ENCODE data around the gene PDSS2. TPM values are rescaled to one million over a fixed set of nuclear protein-coding genes. Genes with fewer than 3 reads are reported as not detected.
"Not testable (repeated sequence)": the region's sequence is repeated elsewhere in the genome, so short reads cannot be mapped to it uniquely, and the experiment has no call there.

The PDSS2 gene
- total RNA-seq, 1 donor from 2014 or later = 7.9 TPM

DNA sequence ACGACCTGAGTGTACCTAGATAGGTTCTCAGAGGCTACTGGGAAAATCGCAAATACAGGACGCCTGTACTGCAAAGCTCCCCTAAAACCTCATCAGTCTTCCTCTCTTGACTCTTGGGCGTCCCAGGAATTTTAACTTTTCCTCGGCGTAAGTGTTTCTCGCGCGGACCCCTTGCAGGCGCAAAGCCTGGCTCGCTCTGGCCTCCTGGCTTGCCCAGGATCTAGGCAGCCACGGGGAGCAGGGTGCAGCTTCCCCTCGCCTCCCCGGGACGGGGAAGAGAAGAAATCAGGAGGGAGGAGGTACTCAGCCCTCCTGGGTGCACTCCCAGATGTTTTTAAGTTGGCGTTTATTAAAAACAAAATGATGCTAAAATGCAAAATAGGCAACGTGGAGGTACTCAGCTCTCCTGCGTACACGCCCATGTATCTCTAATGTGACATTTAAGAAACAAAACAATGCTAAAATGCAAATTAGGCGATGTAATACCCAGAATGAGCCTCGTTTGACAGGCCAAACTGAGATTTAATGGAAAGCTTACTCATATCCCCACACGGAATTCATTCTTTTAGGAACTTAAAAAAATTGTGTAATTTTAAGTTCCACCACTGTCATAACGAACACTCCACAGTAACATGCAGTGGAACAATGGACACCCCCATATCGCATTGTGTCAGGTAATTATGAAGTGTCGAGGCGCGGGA is 29.0 kb upstream of the PDSS2 start:
- TF ChIP-seq, protein P1, sequence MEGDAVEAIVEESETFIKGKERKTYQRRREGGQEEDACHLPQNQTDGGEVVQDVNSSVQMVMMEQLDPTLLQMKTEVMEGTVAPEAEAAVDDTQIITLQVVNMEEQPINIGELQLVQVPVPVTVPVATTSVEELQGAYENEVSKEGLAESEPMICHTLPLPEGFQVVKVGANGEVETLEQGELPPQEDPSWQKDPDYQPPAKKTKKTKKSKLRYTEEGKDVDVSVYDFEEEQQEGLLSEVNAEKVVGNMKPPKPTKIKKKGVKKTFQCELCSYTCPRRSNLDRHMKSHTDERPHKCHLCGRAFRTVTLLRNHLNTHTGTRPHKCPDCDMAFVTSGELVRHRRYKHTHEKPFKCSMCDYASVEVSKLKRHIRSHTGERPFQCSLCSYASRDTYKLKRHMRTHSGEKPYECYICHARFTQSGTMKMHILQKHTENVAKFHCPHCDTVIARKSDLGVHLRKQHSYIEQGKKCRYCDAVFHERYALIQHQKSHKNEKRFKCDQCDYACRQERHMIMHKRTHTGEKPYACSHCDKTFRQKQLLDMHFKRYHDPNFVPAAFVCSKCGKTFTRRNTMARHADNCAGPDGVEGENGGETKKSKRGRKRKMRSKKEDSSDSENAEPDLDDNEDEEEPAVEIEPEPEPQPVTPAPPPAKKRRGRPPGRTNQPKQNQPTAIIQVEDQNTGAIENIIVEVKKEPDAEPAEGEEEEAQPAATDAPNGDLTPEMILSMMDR (IDR thresholded peaks at IDR 0.05; ENCODE audit: unreplicated experiment) = no peak
- Mint-ChIP-seq H3K36me3 (ENCODE audit: low read depth, unreplicated experiment) (peaks cover 4% of the 10 kb centered on the region), H3K27ac (ENCODE audit: unreplicated experiment) (peak overlapping the region; percentile 14), H3K27me3 (ENCODE audit: unreplicated experiment) (peaks cover 18% of the 10 kb centered on the region), H3K4me3 (ENCODE audit: unreplicated experiment) (peak overlapping the region; percentile 92), H3K9me3 (ENCODE audit: unreplicated experiment) (no peaks in the 10 kb centered on the region), H3K4me1 (ENCODE audit: unreplicated experiment) (peaks cover 20% of the 10 kb centered on the region)
- DNase-seq (ENCODE audit: low spot score) = no peak

GRCh38 chr6:107485157-107485556 is 25.8 kb upstream of the PDSS2 start:
- peaks cover 11% of the 10 kb centered on the region for H3K4me1 Mint-ChIP-seq (ENCODE audit: unreplicated experiment)
- no peak overlapping the region for H3K27ac Mint-ChIP-seq (ENCODE audit: unreplicated experiment)
- peaks cover 4% of the 10 kb centered on the region for H3K36me3 Mint-ChIP-seq (ENCODE audit: low read depth, unreplicated experiment)
- no peak overlapping the region for H3K4me3 Mint-ChIP-seq (ENCODE audit: unreplicated experiment)
- TF ChIP-seq, protein P1 (IDR thresholded peaks at IDR 0.05; ENCODE audit: unreplicated experiment) = no peak
- DNase-seq (ENCODE audit: low spot score) = no peak
- H3K27me3 Mint-ChIP-seq (ENCODE audit: unreplicated experiment) = peaks cover 17% of the 10 kb centered on the region
- no peaks in the 10 kb centered on the region for H3K9me3 Mint-ChIP-seq (ENCODE audit: unreplicated experiment)

DNA sequence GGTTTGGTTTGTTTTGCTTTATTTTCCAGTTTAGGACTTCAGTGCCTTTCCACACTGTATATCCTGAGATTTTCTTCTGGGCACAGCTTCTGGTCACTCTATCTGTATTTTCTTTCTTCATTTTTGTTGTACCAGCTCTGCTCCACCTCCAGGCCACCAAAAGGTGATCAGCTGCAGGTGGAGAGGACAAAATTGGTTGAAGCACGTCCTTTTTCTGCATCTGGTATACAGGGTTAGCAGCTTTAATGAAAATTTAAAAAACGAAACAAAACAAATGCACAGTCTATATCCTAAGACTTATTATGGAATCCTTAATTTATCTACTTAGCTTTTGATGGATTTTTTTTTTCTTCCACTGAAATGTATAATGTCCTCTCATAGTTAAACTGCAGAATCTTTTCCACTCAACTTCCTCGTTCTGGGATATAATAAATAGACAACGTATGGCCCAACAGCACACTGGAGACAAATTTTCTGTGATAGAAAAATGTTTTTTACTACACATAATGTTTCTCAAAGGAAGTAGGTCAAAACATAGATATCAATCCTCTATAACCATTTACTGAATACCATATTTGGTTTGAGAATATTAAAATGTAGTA is 19.8 kb upstream of the PDSS2 start:
- H3K36me3 Mint-ChIP-seq (ENCODE audit: low read depth, unreplicated experiment) = no peaks in the 10 kb centered on the region
- TF ChIP-seq, protein P1 (IDR thresholded peaks at IDR 0.05; ENCODE audit: unreplicated experiment) = no peak
- H3K9me3 Mint-ChIP-seq (ENCODE audit: unreplicated experiment) = no peaks in the 10 kb centered on the region
- no peak for DNase-seq (ENCODE audit: low spot score)
- no peaks in the 10 kb centered on the region for H3K27me3 Mint-ChIP-seq (ENCODE audit: unreplicated experiment)
- no peaks in the 10 kb centered on the region for H3K4me1 Mint-ChIP-seq (ENCODE audit: unreplicated experiment)
- H3K27ac Mint-ChIP-seq (ENCODE audit: unreplicated experiment) = no peak overlapping the region
- H3K4me3 Mint-ChIP-seq (ENCODE audit: unreplicated experiment) = no peak overlapping the region

GRCh38 chr6:107475826-107476225 is 16.5 kb upstream of the PDSS2 start:
- not testable (repeated sequence) for H3K27me3 Mint-ChIP-seq (ENCODE audit: unreplicated experiment); H3K4me1 Mint-ChIP-seq (ENCODE audit: unreplicated experiment); H3K9me3 Mint-ChIP-seq (ENCODE audit: unreplicated experiment); H3K36me3 Mint-ChIP-seq (ENCODE audit: low read depth, unreplicated experiment); DNase-seq (ENCODE audit: low spot score); H3K27ac Mint-ChIP-seq (ENCODE audit: unreplicated experiment); H3K4me3 Mint-ChIP-seq (ENCODE audit: unreplicated experiment)

DNA sequence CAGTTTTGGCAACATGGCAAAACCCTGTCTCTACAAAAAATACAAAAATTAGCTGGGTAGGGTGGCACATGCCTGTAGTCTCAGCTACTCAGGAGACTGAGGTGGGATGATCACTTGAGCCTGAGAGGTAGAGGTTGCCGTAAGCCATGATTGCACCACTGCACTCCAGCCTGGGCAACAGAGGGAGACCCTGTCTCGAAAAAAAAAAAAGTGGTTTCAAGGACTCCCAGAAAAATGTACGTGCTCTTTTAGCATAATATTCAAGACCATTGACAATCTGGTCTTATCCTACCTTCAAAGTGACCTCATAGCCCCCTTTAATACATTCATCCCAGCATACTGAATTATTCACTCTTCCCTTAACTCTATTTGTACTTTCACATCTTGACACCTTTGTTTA is 16.0 kb upstream of the PDSS2 start:
- not testable (repeated sequence) for H3K9me3 Mint-ChIP-seq (ENCODE audit: unreplicated experiment)

GRCh38 chr6:107473660-107474059 is 14.3 kb upstream of the PDSS2 start:
- Mint-ChIP-seq H3K4me1 (ENCODE audit: unreplicated experiment) (no peaks in the 10 kb centered on the region), H3K27ac (ENCODE audit: unreplicated experiment) (no peak overlapping the region), H3K36me3 (ENCODE audit: low read depth, unreplicated experiment) (no peaks in the 10 kb centered on the region), H3K4me3 (ENCODE audit: unreplicated experiment) (no peak overlapping the region), H3K9me3 (ENCODE audit: unreplicated experiment) (no peaks in the 10 kb centered on the region), H3K27me3 (ENCODE audit: unreplicated experiment) (no peaks in the 10 kb centered on the region)
- DNase-seq (ENCODE audit: low spot score) = no peak
- TF ChIP-seq, protein P1 (IDR thresholded peaks at IDR 0.05; ENCODE audit: unreplicated experiment) = no peak

More for the DNA sequence above, 16.0 kb upstream of the PDSS2 start:
- not testable (repeated sequence) for DNase-seq (ENCODE audit: low spot score); H3K27me3 Mint-ChIP-seq (ENCODE audit: unreplicated experiment); H3K36me3 Mint-ChIP-seq (ENCODE audit: low read depth, unreplicated experiment); H3K4me1 Mint-ChIP-seq (ENCODE audit: unreplicated experiment); H3K4me3 Mint-ChIP-seq (ENCODE audit: unreplicated experiment); H3K27ac Mint-ChIP-seq (ENCODE audit: unreplicated experiment)
